AG04450 (cell line): ENCODE results near the gene IREB2. TPM values are rescaled to one million over a fixed set of nuclear protein-coding genes. Genes with fewer than 3 reads are reported as not detected.

Source experiments
- CTCF ChIA-PET: fragments of 300-600, 350-600 bp; formaldehyde crosslinking; extraction: SDS; loops from one replicate; lab custom pipeline; 2022; ENCODE audit warnings: antibody characterized with exemption, inconsistent platforms; lab: Charles Lee
- POLR2A ChIA-PET: fragments of 350-600 bp; formaldehyde crosslinking; extraction: SDS; loops from one replicate; lab custom pipeline; 2021; ENCODE audit warnings: antibody characterized with exemption, inconsistent platforms; lab: Yijun Ruan, JAX
- DNase-seq: peaks from one replicate; pipeline ENCODE4 v3.0.0-alpha.2; 2011; ENCODE audit warnings: low read depth, low spot score
- H3K27ac ChIP-seq: one replicate; pipeline ENCODE4 v1.5.1; 2012; ENCODE audit warnings: low read depth, low read length, control low read depth
- H3K27me3 ChIP-seq: one replicate; pipeline ENCODE4 v1.6.0; 2012; ENCODE audit warnings: low read length; ENCODE audit not compliant: control insufficient read depth, insufficient read depth
- H3K4me3 ChIP-seq: 2 replicates; pipeline ENCODE4 v1.5.1; 2011; ENCODE audit warnings: mild to moderate bottlenecking, low read depth, low read length, control low read depth
- H3K9me3 ChIP-seq: 2 replicates; pipeline ENCODE4 v1.5.1; 2012; ENCODE audit warnings: low read length; ENCODE audit not compliant: control insufficient read depth, insufficient read depth
- CTCF ChIP-seq: IDR thresholded peaks from 2 replicates; pipeline ENCODE4 v1.5.1; 2011; ENCODE audit warnings: low read depth, low read length, control low read depth, inconsistent platforms
- polyA plus RNA-seq: library from polyadenylated mRNA; depleted of rRNA; stranded (reverse); fragments of >200 nt; gene quantifications from 2 replicates; pipeline ENCODE4 v1.2.3, GENCODE V29; 2011

Gene IREB2
- polyA plus RNA-seq, 1 experiment: 30.4 TPM

- no peak overlapping the region for H3K27ac ChIP-seq
- no peak overlapping the region for H3K4me3 ChIP-seq
- TF ChIP-seq CTCF: no peak
- DNase-seq: no peak
- ChIA-PET POLR2A (no interaction called here), CTCF (interaction anchor here (0.8 to 3.6 kb wide), 2 partner anchors 9 to 14 kb away, joined by 7 to 21 read pairs; no protein-coding TSS in a partner anchor)
- H3K27me3 ChIP-seq: peaks cover 27% of the 10 kb centered on the region
- H3K9me3 ChIP-seq: peaks cover 8% of the 10 kb centered on the region
Observed at GRCh38 chr15:78408961-78409360, 29.1 kb upstream of the IREB2 start.

GRCh38 chr15:78411061-78411460 is 27.0 kb upstream of the IREB2 start:
- ChIA-PET POLR2A (no interaction called here), CTCF (interaction anchor here (1.3 to 4.6 kb wide), 2 partner anchors 11 to 102 kb away, joined by 3 to 34 read pairs; no protein-coding TSS in a partner anchor)

GRCh38 chr15:78414621-78415250 is 23.3 kb upstream of the IREB2 start:
- CTCF ChIA-PET: interaction anchor here (1.0 to 4.9 kb wide), 3 partner anchors 25 to 149 kb away, joined by 3 to 58 read pairs (median 3); no protein-coding TSS in a partner anchor
- H3K27ac ChIP-seq: no peak overlapping the region
- no peak for DNase-seq
- POLR2A ChIA-PET: interaction anchor here (1.0 kb wide), 1 partner anchor 115 kb away, joined by 3 read pairs; the partner anchor contains the start of gene SKIC8
- no peak overlapping the region for H3K4me3 ChIP-seq
- TF ChIP-seq CTCF: no peak
- H3K9me3 ChIP-seq: no peaks in the 10 kb centered on the region
- H3K27me3 ChIP-seq: peaks cover 29% of the 10 kb centered on the region

More at GRCh38 chr15:78411061-78411460, 27.0 kb upstream of the IREB2 start:
- H3K27me3 ChIP-seq: peaks cover 29% of the 10 kb centered on the region
- DNase-seq: no peak
- peaks cover 4% of the 10 kb centered on the region for H3K9me3 ChIP-seq
- no peak for TF ChIP-seq CTCF
- H3K4me3 ChIP-seq: no peak overlapping the region
- H3K27ac ChIP-seq: no peak overlapping the region

- Histone ChIP-seq H3K27ac (no peak overlapping the region), H3K9me3 (no peaks in the 10 kb centered on the region), H3K4me3 (no peak overlapping the region), H3K27me3 (peaks cover 29% of the 10 kb centered on the region)
- TF ChIP-seq CTCF: peak; percentile 48
- DNase-seq: no peak
- ChIA-PET POLR2A (interaction anchor here (1.0 kb wide), 1 partner anchor 116 kb away, joined by 3 read pairs; the partner anchor contains the start of gene SKIC8), CTCF (interaction anchor here (1.0 to 4.9 kb wide), 3 partner anchors 24 to 150 kb away, joined by 3 to 58 read pairs (median 3); no protein-coding TSS in a partner anchor)
Observed at GRCh38 chr15:78415284-78415683, 22.7 kb upstream of the IREB2 start.
